ENCODE results near the gene NSUN3. TPM values are rescaled to one million over a fixed set of nuclear protein-coding genes. Genes with fewer than 3 reads are reported as not detected.

Gene NSUN3
- total RNA-seq, 1 experiment from 2014 or later, result 18.8 TPM

- ChIA-PET CTCF (no interaction called here), POLR2A (ENCODE audit: unreplicated experiment) (no interaction called here)
- no peak for TF ChIP-seq CTCF (conservative IDR thresholded peaks at IDR 0.05)
- TF ChIP-seq EZH2 (IDR thresholded peaks at IDR 0.05; ENCODE audit: low read depth), result no peak
- no TSS peak for BruUV-seq (replicated peaks)
- intact Hi-C loops (cut with micrococcal nuclease; ENCODE audit: unreplicated experiment), result no loop called here
- H3K36me3 ChIP-seq (ENCODE audit: low read depth), result no peaks in the 10 kb centered on the region
- H3K9me2 ChIP-seq (ENCODE audit: insufficient read depth), result peaks cover 4% of the 10 kb centered on the region; the same call in 1 of the 2 replicates
- no peak overlapping the region for H3K4me3 ChIP-seq
- no peak for DNase-seq
- no peaks in the 10 kb centered on the region for H3K27me3 ChIP-seq (ENCODE audit: insufficient read depth, low read depth)
- H3K27ac ChIP-seq, result no peak overlapping the region
- H3K4me2 ChIP-seq, result no peak overlapping the region
- no peaks in the 10 kb centered on the region for H3F3A ChIP-seq (ENCODE audit: insufficient read depth, low read depth)
- H4K20me1 ChIP-seq (ENCODE audit: insufficient read depth), result no peaks in the 10 kb centered on the region
- no peak overlapping the region for H2AFZ ChIP-seq
- no peaks in the 10 kb centered on the region for H3K9me3 ChIP-seq (ENCODE audit: insufficient read depth, low read depth)
- no peaks in the 10 kb centered on the region for H3K4me1 ChIP-seq (replicated peaks; ENCODE audit: insufficient read depth)
- H3K79me2 ChIP-seq (ENCODE audit: low read depth), result no peaks in the 10 kb centered on the region
Observed at GRCh38 chr3:94172695-94173310, 109.9 kb downstream of the NSUN3 start.

- Histone ChIP-seq H3K4me1 (replicated peaks; ENCODE audit: insufficient read depth) (no peaks in the 10 kb centered on the region), H3K79me2 (ENCODE audit: low read depth) (no peaks in the 10 kb centered on the region), H4K20me1 (ENCODE audit: insufficient read depth) (no peaks in the 10 kb centered on the region), H2AFZ (no peak overlapping the region), H3F3A (ENCODE audit: insufficient read depth, low read depth) (no peaks in the 10 kb centered on the region), H3K4me2 (no peak overlapping the region), H3K27ac (no peak overlapping the region), H3K27me3 (ENCODE audit: insufficient read depth, low read depth) (no peaks in the 10 kb centered on the region), H3K36me3 (ENCODE audit: low read depth) (no peaks in the 10 kb centered on the region), H3K9me3 (ENCODE audit: insufficient read depth, low read depth) (no peaks in the 10 kb centered on the region), H3K4me3 (no peak overlapping the region), H3K9me2 (ENCODE audit: insufficient read depth) (peaks cover 4% of the 10 kb centered on the region; the same call in 1 of the 2 replicates)
- BruUV-seq (replicated peaks), result no TSS peak
- no peak for TF ChIP-seq EZH2 (IDR thresholded peaks at IDR 0.05; ENCODE audit: low read depth)
- no peak for TF ChIP-seq CTCF (conservative IDR thresholded peaks at IDR 0.05)
- no peak for DNase-seq
- POLR2A ChIA-PET (ENCODE audit: unreplicated experiment), result no interaction called here
- intact Hi-C loops (cut with micrococcal nuclease; ENCODE audit: unreplicated experiment), result no loop called here
- CTCF ChIA-PET, result no interaction called here
Observed at GRCh38 chr3:94173673-94174434, 111.0 kb downstream of the NSUN3 start.

GRCh38 chr3:94175677-94176076 is 112.8 kb downstream of the NSUN3 start:
- no peaks in the 10 kb centered on the region for H3K4me1 ChIP-seq (replicated peaks; ENCODE audit: insufficient read depth)
- no peak for TF ChIP-seq CTCF (conservative IDR thresholded peaks at IDR 0.05)
- H3K9me2 ChIP-seq (ENCODE audit: insufficient read depth), result peaks cover 4% of the 10 kb centered on the region; the same call in 1 of the 2 replicates
- DNase-seq, result no peak
- no peaks in the 10 kb centered on the region for H3K27me3 ChIP-seq (ENCODE audit: insufficient read depth, low read depth)
- no peaks in the 10 kb centered on the region for H3F3A ChIP-seq (ENCODE audit: insufficient read depth, low read depth)
- H3K79me2 ChIP-seq (ENCODE audit: low read depth), result no peaks in the 10 kb centered on the region
- ChIA-PET POLR2A (ENCODE audit: unreplicated experiment) (no interaction called here), CTCF (no interaction called here)
- H3K4me3 ChIP-seq, result no peak overlapping the region
- intact Hi-C loops (cut with micrococcal nuclease; ENCODE audit: unreplicated experiment), result no loop called here
- H3K36me3 ChIP-seq (ENCODE audit: low read depth), result no peaks in the 10 kb centered on the region
- no peak overlapping the region for H2AFZ ChIP-seq
- no peaks in the 10 kb centered on the region for H4K20me1 ChIP-seq (ENCODE audit: insufficient read depth)
- BruUV-seq (replicated peaks), result no TSS peak
- H3K9me3 ChIP-seq (ENCODE audit: insufficient read depth, low read depth), result no peaks in the 10 kb centered on the region
- H3K27ac ChIP-seq, result no peak overlapping the region
- H3K4me2 ChIP-seq, result no peak overlapping the region
